ENCODE results near the gene RPL36. TPM values are rescaled to one million over a fixed set of nuclear protein-coding genes. Genes with fewer than 3 reads are reported as not detected.

RPL36 gene
- total RNA-seq, 4 donors from 2014 or later = 572 to 1,565 (median 1,059) TPM

DNA sequence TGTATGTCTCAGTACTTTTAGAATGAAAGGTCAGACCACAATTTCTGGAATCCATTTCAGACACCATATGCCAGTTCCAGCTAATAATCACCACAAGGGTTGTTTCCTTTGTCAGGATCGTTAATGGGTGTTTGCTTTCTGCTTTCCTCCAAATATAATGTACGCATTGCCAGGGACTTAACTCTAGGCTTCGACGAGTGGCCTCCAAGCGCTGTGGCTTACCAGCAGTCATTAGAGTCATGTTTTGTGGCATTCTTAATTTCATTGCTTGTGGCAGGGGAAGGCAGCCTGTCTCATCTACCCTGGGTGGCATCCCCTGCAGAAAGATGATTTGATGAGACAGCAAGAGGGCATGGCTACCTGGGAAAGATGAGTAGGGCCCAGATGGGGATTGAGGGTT lies 44.7 kb upstream of the RPL36 start:
- peaks cover 27 to 84% (median 52%) of the 10 kb centered on the region in 3 donors for H3K36me3 ChIP-seq
- no peak overlapping the region for H3K4me3 ChIP-seq
- peaks cover 6 to 32% (median 8%) of the 10 kb centered on the region in 3 donors for H3K4me1 ChIP-seq
- TF ChIP-seq CTCF (IDR thresholded peaks at IDR 0.05) (no peak), POLR2A (IDR thresholded peaks at IDR 0.05) (no peak)
- intact Hi-C loops (cut with DNase I) = no loop called here
- no peak overlapping the region for H3K27ac ChIP-seq
- no peaks in the 10 kb centered on the region for H3K27me3 ChIP-seq
- DNase-seq = no peak
- no peaks in the 10 kb centered on the region for H3K9me3 ChIP-seq
- WGBS, 2 donors = 85 to 90% methylated on average over 5 of the region's 5 CpGs

- Histone ChIP-seq H3K4me1 (peaks cover 0 to 19% (median 0%) of the 10 kb centered on the region in 3 donors), H3K36me3 (peaks cover 35 to 93% (median 63%) of the 10 kb centered on the region in 3 donors), H3K9me3 (no peaks in the 10 kb centered on the region), H3K4me3 (no peak overlapping the region), H3K27ac (no peak overlapping the region), H3K27me3 (no peaks in the 10 kb centered on the region)
- TF ChIP-seq POLR2A (IDR thresholded peaks at IDR 0.05) = no peak
- DNase-seq = no peak
- WGBS, 2 donors = 91 to 97% methylated on average over 4 of the region's 4 CpGs
- intact Hi-C loops (cut with DNase I) = no loop called here
These were observed 43.4 kb upstream of the RPL36 start for GRCh38 chr19:5646703-5647102.

DNA sequence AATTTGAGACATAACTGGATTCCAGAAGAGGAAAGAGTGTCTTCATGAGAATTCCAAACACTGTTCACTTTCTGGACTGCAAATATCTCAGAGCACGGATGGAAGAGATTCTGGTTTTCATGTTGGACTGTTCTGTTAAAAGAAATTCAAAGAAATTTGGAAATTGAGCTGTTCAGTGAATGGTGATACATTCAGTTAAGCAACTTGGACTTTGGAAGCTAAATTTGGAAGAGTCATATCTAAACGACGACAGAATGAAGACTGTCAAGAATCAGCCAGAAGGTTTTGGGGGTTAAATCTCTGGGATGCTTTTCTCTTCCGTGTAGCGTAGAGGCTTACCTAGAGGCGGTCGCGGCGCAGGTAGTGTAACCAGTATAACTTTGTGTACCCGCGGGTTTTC lies 41.6 kb upstream of the RPL36 start:
- 84 to 95% methylated on average over 11 of the region's 11 CpGs for WGBS, 2 donors
- H3K27me3 ChIP-seq = no peaks in the 10 kb centered on the region
- intact Hi-C loops (cut with DNase I) = no loop called here
- TF ChIP-seq CTCF (IDR thresholded peaks at IDR 0.05) = no peak
- TF ChIP-seq POLR2A (IDR thresholded peaks at IDR 0.05) = no peak
- no peak for DNase-seq
- peaks cover 0 to 2% (median 0%) of the 10 kb centered on the region in 3 donors for H3K4me1 ChIP-seq
- no peak overlapping the region for H3K4me3 ChIP-seq
- no peaks in the 10 kb centered on the region for H3K9me3 ChIP-seq
- H3K27ac ChIP-seq = no peak overlapping the region
- peaks cover 49 to 93% (median 67%) of the 10 kb centered on the region in 3 donors for H3K36me3 ChIP-seq

- H3K4me3 ChIP-seq = no peak overlapping the region
- intact Hi-C loops (cut with DNase I) = no loop called here
- 92% methylated on average over 4 of the region's 5 CpGs; no CpG with 5 or more reads in 1 of the 2 donors for WGBS, 2 donors
- H3K27ac ChIP-seq = no peak overlapping the region
- H3K9me3 ChIP-seq = no peaks in the 10 kb centered on the region
- no peaks in the 10 kb centered on the region for H3K4me1 ChIP-seq
- no peak for DNase-seq
- H3K27me3 ChIP-seq = no peaks in the 10 kb centered on the region
- TF ChIP-seq POLR2A (IDR thresholded peaks at IDR 0.05) = no peak
- no peak for TF ChIP-seq CTCF (IDR thresholded peaks at IDR 0.05)
- H3K36me3 ChIP-seq = peaks cover 57 to 93% (median 73%) of the 10 kb centered on the region in 3 donors
These were observed 38.7 kb upstream of the RPL36 start for GRCh38 chr19:5651361-5651760.

- peaks cover 50 to 93% (median 80%) of the 10 kb centered on the region in 3 donors for H3K36me3 ChIP-seq
- TF ChIP-seq POLR2A (IDR thresholded peaks at IDR 0.05) = no peak
- no peak for TF ChIP-seq CTCF (IDR thresholded peaks at IDR 0.05)
- intact Hi-C loops (cut with DNase I) = no loop called here
- no peak overlapping the region for H3K27ac ChIP-seq
- no peak for DNase-seq
- H3K4me1 ChIP-seq = no peaks in the 10 kb centered on the region
- 79 to 92% methylated on average over 6 to 7 of the region's 10 CpGs for WGBS, 2 donors
- no peak overlapping the region for H3K4me3 ChIP-seq
- no peaks in the 10 kb centered on the region for H3K27me3 ChIP-seq
- no peaks in the 10 kb centered on the region for H3K9me3 ChIP-seq
These were observed 37.8 kb upstream of the RPL36 start for GRCh38 chr19:5652261-5652660.

DNA sequence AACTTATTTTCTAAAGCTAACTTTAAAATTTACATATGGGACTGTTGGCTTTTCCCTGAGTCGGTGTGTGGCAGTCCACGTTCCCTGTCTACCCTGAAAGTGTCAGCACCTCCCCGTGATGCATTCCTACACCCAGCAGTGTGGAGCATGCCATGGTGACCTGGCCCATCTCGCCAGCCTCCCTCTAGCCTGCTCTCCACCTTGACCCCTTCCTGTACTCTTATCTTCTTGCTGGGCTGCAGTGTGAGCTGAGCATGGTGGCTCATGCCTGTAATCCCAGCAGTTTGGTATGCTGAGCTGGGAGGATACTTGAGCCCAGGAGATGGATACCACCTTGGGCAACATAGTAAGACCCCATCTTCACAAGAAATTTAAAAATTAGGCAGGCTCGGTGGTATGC lies 35.2 kb upstream of the RPL36 start:
- Histone ChIP-seq H3K27ac (no peak overlapping the region), H3K36me3 (peaks cover 57 to 100% (median 88%) of the 10 kb centered on the region in 3 donors), H3K4me1 (no peaks in the 10 kb centered on the region), H3K4me3 (no peak overlapping the region), H3K27me3 (no peaks in the 10 kb centered on the region), H3K9me3 (no peaks in the 10 kb centered on the region)
- DNase-seq = no peak
- intact Hi-C loops (cut with DNase I) = no loop called here
- 90 to 91% methylated on average over 5 of the region's 5 CpGs for WGBS, 2 donors
- no peak for TF ChIP-seq POLR2A (IDR thresholded peaks at IDR 0.05)
- TF ChIP-seq CTCF (IDR thresholded peaks at IDR 0.05) = no peak

Data from esophagus squamous epithelium (tissue), 5 donors.